H9 (cell line): ENCODE measurements around the gene HSPG2. TPM values are rescaled to one million over a fixed set of nuclear protein-coding genes. Genes with fewer than 3 reads are reported as not detected.

Source experiments
- DNase-seq: peaks from one replicate; pipeline ENCODE4 v3.0.0-alpha.2; 2017
- H2AFZ ChIP-seq: one replicate; pipeline ENCODE4 v1.6.1; 2013; ENCODE audit warnings: mild to moderate bottlenecking, low read length, control low read depth, moderate library complexity
- H2AK5ac ChIP-seq: 2 replicates; pipeline ENCODE4 v1.6.1; 2013; ENCODE audit warnings: low read length, control low read depth, mixed read lengths; ENCODE audit not compliant: insufficient read length
- H2BK120ac ChIP-seq: one replicate; pipeline ENCODE4 v1.6.1; 2013; ENCODE audit warnings: low read depth, mild to moderate bottlenecking, low read length, control low read depth, inconsistent platforms; ENCODE audit not compliant: poor library complexity, severe bottlenecking
- H2BK12ac ChIP-seq: 2 replicates; pipeline ENCODE4 v1.6.1; 2013; ENCODE audit warnings: low read length, control low read depth, mixed read lengths, low read depth; ENCODE audit not compliant: insufficient read length
- H2BK15ac ChIP-seq: 2 replicates; pipeline ENCODE4 v1.6.1; 2013; ENCODE audit warnings: low read depth, low read length, control low read depth
- H2BK20ac ChIP-seq: one replicate; pipeline ENCODE4 v1.6.1; 2013; ENCODE audit warnings: low read depth, mild to moderate bottlenecking, low read length, control low read depth, inconsistent platforms; ENCODE audit not compliant: poor library complexity, severe bottlenecking
- H2BK5ac ChIP-seq: 2 replicates; pipeline ENCODE4 v1.6.1; 2013; ENCODE audit warnings: low read length, control low read depth, mixed read lengths; ENCODE audit not compliant: insufficient read length
- H3K14ac ChIP-seq: 2 replicates; pipeline ENCODE4 v1.6.1; 2013; ENCODE audit warnings: low read length, control low read depth; ENCODE audit not compliant: insufficient read depth
- H3K18ac ChIP-seq: 2 replicates; pipeline ENCODE4 v1.6.1; 2013; ENCODE audit warnings: low read depth, mild to moderate bottlenecking, mixed read lengths, low read length, control low read depth; ENCODE audit not compliant: insufficient read length
- H3K23ac ChIP-seq: 2 replicates; pipeline ENCODE4 v1.6.1; 2013; ENCODE audit warnings: low read length, control low read depth, mixed read lengths, low read depth; ENCODE audit not compliant: insufficient read length
- H3K23me2 ChIP-seq: 2 replicates; pipeline ENCODE4 v1.6.1; 2013; ENCODE audit warnings: low read depth, mild to moderate bottlenecking, mixed read lengths, low read length, control low read depth; ENCODE audit not compliant: insufficient read length, poor library complexity, severe bottlenecking
- H3K27ac ChIP-seq: 2 replicates; pipeline ENCODE4 v1.5.1; 2013; ENCODE audit warnings: low read length, control low read depth, mixed read lengths, low read depth; ENCODE audit not compliant: insufficient read length
- H3K27me3 ChIP-seq: 2 replicates; pipeline ENCODE4 v1.6.1; 2013; ENCODE audit warnings: low read length, control low read depth, inconsistent platforms; ENCODE audit not compliant: insufficient read depth
- H3K4ac ChIP-seq: 2 replicates; pipeline ENCODE4 v1.6.1; 2013; ENCODE audit warnings: low read depth, mild to moderate bottlenecking, control low read depth, inconsistent platforms, low read length, moderate library complexity
- H3K4me1 ChIP-seq: 2 replicates; pipeline ENCODE4 v1.6.1; 2013; ENCODE audit warnings: low read length, control low read depth, inconsistent platforms; ENCODE audit not compliant: insufficient read depth
- H3K4me2 ChIP-seq: 2 replicates; pipeline ENCODE4 v1.6.1; 2013; ENCODE audit warnings: low read length, control low read depth, mixed read lengths; ENCODE audit not compliant: insufficient read length, insufficient read depth
- H3K56ac ChIP-seq: 2 replicates; pipeline ENCODE4 v1.6.1; 2013; ENCODE audit warnings: low read depth, mild to moderate bottlenecking, mixed read lengths, low read length, control low read depth; ENCODE audit not compliant: insufficient read length
- H3K79me1 ChIP-seq: 2 replicates; pipeline ENCODE4 v1.6.1; 2013; ENCODE audit warnings: low read depth, mild to moderate bottlenecking, moderate library complexity, low read length, control low read depth, inconsistent platforms; ENCODE audit not compliant: insufficient read depth, poor library complexity, severe bottlenecking
- H3K79me2 ChIP-seq: 2 replicates; pipeline ENCODE4 v1.6.1; 2013; ENCODE audit warnings: low read length, control low read depth, inconsistent platforms; ENCODE audit not compliant: insufficient read depth
- H3K9ac ChIP-seq: 2 replicates; pipeline ENCODE4 v1.6.1; 2013; ENCODE audit warnings: low read length, control low read depth, mixed read lengths; ENCODE audit not compliant: insufficient read length; ENCODE audit errors: extremely low read depth
- H3K9me3 ChIP-seq: one replicate; pipeline ENCODE4 v1.6.1; 2013; ENCODE audit warnings: low read depth, low read length, inconsistent platforms; ENCODE audit not compliant: control insufficient read depth
- H3T11ph ChIP-seq: one replicate; pipeline ENCODE4 v1.6.1; 2013; ENCODE audit warnings: mild to moderate bottlenecking, low read length, control low read depth, inconsistent platforms
- H4K20me1 ChIP-seq: one replicate; pipeline ENCODE4 v1.6.1; 2013; ENCODE audit not compliant: control insufficient read depth, insufficient read length, insufficient read depth
- H4K5ac ChIP-seq: 2 replicates; pipeline ENCODE4 v1.6.1; 2013; ENCODE audit warnings: low read depth, mild to moderate bottlenecking, mixed read lengths, low read length, control low read depth; ENCODE audit not compliant: insufficient read length
- H4K8ac ChIP-seq: replicated peaks from 2 replicates; pipeline ENCODE4 v1.6.1; 2013; ENCODE audit warnings: low read length, control low read depth, mixed read lengths, low read depth; ENCODE audit not compliant: insufficient read length
- H4K91ac ChIP-seq: 2 replicates; pipeline ENCODE4 v1.6.1; 2013; ENCODE audit warnings: low read depth, mild to moderate bottlenecking, moderate library complexity, mixed read lengths, low read length, control low read depth; ENCODE audit not compliant: insufficient read length
- H3K27ac Mint-ChIP-seq, 3 experiments: 2 replicates in 2 of 3; 3 replicates in 1 of 3; pipeline ENCODE4 v1.8.0; 2020 to 2021; ENCODE audit warnings: mixed read lengths in 3 of 3, mild to moderate bottlenecking in 1 of 3, moderate library complexity in 1 of 3
- H3K27me3 Mint-ChIP-seq: 2 replicates; pipeline ENCODE4 v1.8.0; 2021; ENCODE audit warnings: low read depth, mild to moderate bottlenecking, moderate library complexity, mixed read lengths
- H3K36me3 Mint-ChIP-seq, 3 experiments: 2 replicates in 2 of 3; 3 replicates in 1 of 3; pipeline ENCODE4 v1.8.0; 2020 to 2021; ENCODE audit warnings: low read depth in 3 of 3, mixed read lengths in 3 of 3; ENCODE audit not compliant: insufficient read depth in 1 of 3
- H3K4me1 Mint-ChIP-seq, 2 experiments: 2 replicates each; pipeline ENCODE4 v1.8.0; 2020; ENCODE audit warnings: mixed read lengths in 2 of 2
- H3K4me3 Mint-ChIP-seq, 2 experiments: 2 replicates in 1 of 2; 3 replicates in 1 of 2; pipeline ENCODE4 v1.8.0; 2020 to 2021; ENCODE audit warnings: mild to moderate bottlenecking in 2 of 2, mixed read lengths in 2 of 2, moderate library complexity in 1 of 2
- H3K9me3 Mint-ChIP-seq, 2 experiments: 2 replicates in 1 of 2; 3 replicates in 1 of 2; pipeline ENCODE4 v1.8.0; 2020; ENCODE audit warnings: mild to moderate bottlenecking in 2 of 2, mixed read lengths in 2 of 2, moderate library complexity in 1 of 2
- WGBS: extraction: QIAGEN DNeasy Blood & Tissue Kit; methylation state at CpG from one replicate; pipeline ENCODE4 v1.1.7; 2013; ENCODE audit warnings: missing lambda C conversion rate, low lambda C conversion rate, mixed read lengths; ENCODE audit not compliant: insufficient read length; ENCODE audit errors: extremely low coverage; 5-methylcytosine and 5-hydroxymethylcytosine counted together
- total RNA-seq: library from RNA; stranded (reverse); gene quantifications from 2 replicates; pipeline ENCODE4 v1.2.1, GENCODE V29; 2021
- TF ChIP-seq, protein P1 (sequence below): fragments of 200-600 bp; sonication (generic); conservative IDR thresholded peaks from 3 replicates; pipeline ENCODE4 v1.8.0; 2021; ENCODE audit warnings: antibody characterized with exemption, mild to moderate bottlenecking

The HSPG2 gene
- total RNA-seq, 1 experiment from 2014 or later, result 90.0 TPM

DNA sequence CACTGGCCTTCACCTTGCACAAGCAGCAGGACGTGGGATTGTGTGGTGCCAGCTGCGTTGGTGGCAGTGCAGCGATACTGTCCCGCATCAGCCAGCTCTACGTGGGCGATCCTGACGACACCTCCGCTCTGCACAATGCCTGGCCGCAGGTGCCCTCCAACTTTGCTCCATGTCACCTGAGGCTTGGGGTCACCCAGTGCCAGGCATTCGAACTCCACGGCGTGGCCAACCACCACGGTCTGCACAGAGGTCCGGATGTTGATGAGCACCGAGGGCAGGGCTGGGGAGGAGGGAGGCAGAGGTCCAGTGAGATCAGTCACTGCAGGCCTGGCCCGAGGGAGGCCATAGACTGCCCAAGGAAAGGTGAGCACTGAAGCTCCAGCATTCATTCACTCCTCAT, 102.4 kb downstream of the HSPG2 start:
- H3K4me3 Mint-ChIP-seq, result no peak overlapping the region
- no CpG with 5 or more reads among the region's 16 CpGs for WGBS
- H3K4me2 ChIP-seq, result no peak overlapping the region
- TF ChIP-seq, protein P1, sequence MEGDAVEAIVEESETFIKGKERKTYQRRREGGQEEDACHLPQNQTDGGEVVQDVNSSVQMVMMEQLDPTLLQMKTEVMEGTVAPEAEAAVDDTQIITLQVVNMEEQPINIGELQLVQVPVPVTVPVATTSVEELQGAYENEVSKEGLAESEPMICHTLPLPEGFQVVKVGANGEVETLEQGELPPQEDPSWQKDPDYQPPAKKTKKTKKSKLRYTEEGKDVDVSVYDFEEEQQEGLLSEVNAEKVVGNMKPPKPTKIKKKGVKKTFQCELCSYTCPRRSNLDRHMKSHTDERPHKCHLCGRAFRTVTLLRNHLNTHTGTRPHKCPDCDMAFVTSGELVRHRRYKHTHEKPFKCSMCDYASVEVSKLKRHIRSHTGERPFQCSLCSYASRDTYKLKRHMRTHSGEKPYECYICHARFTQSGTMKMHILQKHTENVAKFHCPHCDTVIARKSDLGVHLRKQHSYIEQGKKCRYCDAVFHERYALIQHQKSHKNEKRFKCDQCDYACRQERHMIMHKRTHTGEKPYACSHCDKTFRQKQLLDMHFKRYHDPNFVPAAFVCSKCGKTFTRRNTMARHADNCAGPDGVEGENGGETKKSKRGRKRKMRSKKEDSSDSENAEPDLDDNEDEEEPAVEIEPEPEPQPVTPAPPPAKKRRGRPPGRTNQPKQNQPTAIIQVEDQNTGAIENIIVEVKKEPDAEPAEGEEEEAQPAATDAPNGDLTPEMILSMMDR, result no peak
- H2BK120ac ChIP-seq, result no peak overlapping the region
- no peak overlapping the region for H3K27ac ChIP-seq
- H4K5ac ChIP-seq, result no peak overlapping the region
- no peaks in the 10 kb centered on the region for H3K27me3 ChIP-seq
- peaks cover 10% of the 10 kb centered on the region for H3K9me3 ChIP-seq
- no peak overlapping the region for H3K23ac ChIP-seq
- H2BK5ac ChIP-seq, result no peak overlapping the region
- H3K56ac ChIP-seq, result no peak overlapping the region
- no peaks in the 10 kb centered on the region for H3K4me1 Mint-ChIP-seq
- no peak overlapping the region for H2BK20ac ChIP-seq
- no peak overlapping the region for H3T11ph ChIP-seq
- H3K9ac ChIP-seq, result no peak overlapping the region
- H3K27me3 Mint-ChIP-seq, result no peaks in the 10 kb centered on the region
- no peak overlapping the region for H4K8ac ChIP-seq
- H4K91ac ChIP-seq, result no peak overlapping the region
- H3K4me1 ChIP-seq, result no peaks in the 10 kb centered on the region
- H3K23me2 ChIP-seq, result no peaks in the 10 kb centered on the region
- H4K20me1 ChIP-seq, result no peaks in the 10 kb centered on the region
- H3K79me2 ChIP-seq, result no peaks in the 10 kb centered on the region
- no peak overlapping the region for H2AFZ ChIP-seq
- H3K9me3 Mint-ChIP-seq, result peaks cover 16% of the 10 kb centered on the region in 2 experiments
- H3K18ac ChIP-seq, result no peak overlapping the region
- no peak overlapping the region for H2BK15ac ChIP-seq
- H3K14ac ChIP-seq, result no peak overlapping the region
- no peaks in the 10 kb centered on the region for H3K79me1 ChIP-seq
- DNase-seq, result no peak
- H3K36me3 Mint-ChIP-seq, result peaks cover 42 to 83% (median 77%) of the 10 kb centered on the region in 3 experiments
- no peak overlapping the region for H2AK5ac ChIP-seq
- H3K27ac Mint-ChIP-seq, result no peak overlapping the region
- no peak overlapping the region for H3K4ac ChIP-seq
- H2BK12ac ChIP-seq, result no peak overlapping the region
